Measurements from ENCODE around the gene PPFIA3.
A peak's percentile ranks its signal among the peaks of the same experiment; 100 is the strongest.
"Not testable (repeated sequence)": the region's sequence is repeated elsewhere in the genome, so short reads cannot be mapped to it uniquely, and the experiment has no call there.

The PPFIA3 gene

GRCh38 chr19:49145573-49146407 lies 26.4 kb downstream of the PPFIA3 start:
- TF ChIP-seq, protein P1, sequence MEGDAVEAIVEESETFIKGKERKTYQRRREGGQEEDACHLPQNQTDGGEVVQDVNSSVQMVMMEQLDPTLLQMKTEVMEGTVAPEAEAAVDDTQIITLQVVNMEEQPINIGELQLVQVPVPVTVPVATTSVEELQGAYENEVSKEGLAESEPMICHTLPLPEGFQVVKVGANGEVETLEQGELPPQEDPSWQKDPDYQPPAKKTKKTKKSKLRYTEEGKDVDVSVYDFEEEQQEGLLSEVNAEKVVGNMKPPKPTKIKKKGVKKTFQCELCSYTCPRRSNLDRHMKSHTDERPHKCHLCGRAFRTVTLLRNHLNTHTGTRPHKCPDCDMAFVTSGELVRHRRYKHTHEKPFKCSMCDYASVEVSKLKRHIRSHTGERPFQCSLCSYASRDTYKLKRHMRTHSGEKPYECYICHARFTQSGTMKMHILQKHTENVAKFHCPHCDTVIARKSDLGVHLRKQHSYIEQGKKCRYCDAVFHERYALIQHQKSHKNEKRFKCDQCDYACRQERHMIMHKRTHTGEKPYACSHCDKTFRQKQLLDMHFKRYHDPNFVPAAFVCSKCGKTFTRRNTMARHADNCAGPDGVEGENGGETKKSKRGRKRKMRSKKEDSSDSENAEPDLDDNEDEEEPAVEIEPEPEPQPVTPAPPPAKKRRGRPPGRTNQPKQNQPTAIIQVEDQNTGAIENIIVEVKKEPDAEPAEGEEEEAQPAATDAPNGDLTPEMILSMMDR (IDR thresholded peaks at IDR 0.05; ENCODE audit: insufficient read depth, low read depth, low read length, missing control alignments), result peak; percentile 86
- no peak overlapping the region for H3K4me3 ChIP-seq (ENCODE audit: low read depth, low read length)
- DNase-seq (ENCODE audit: low read depth), result peak; percentile 71

DNA sequence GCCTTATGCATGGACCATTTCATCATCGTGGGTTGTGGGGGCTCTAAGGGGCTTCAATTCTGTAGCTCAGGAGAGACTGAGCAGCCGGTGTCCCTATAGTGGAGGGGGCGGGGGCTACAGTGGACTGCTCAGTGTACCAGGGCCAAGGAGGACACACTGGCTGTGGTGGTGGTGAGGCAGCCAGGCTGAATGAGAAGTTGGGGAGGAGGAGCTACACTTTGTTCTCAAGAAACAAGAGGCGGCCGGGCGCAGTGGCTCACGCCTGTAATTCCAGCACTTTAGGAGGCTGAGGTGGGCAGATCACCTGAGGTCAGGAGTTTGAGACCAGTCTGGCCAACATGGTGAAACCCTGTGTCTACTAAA lies 27.0 kb downstream of the PPFIA3 start:
- not testable (repeated sequence) for DNase-seq (ENCODE audit: low read depth); H3K4me3 ChIP-seq (ENCODE audit: low read depth, low read length)

GRCh38 chr19:49148044-49148682 lies 28.8 kb downstream of the PPFIA3 start:
- H3K4me3 ChIP-seq (ENCODE audit: low read depth, low read length), result no peak overlapping the region
- TF ChIP-seq, protein P1 (IDR thresholded peaks at IDR 0.05; ENCODE audit: insufficient read depth, low read depth, low read length, missing control alignments), result no peak
- DNase-seq (ENCODE audit: low read depth), result no peak

GRCh38 chr19:49148784-49149651 lies 29.7 kb downstream of the PPFIA3 start:
- H3K4me3 ChIP-seq (ENCODE audit: low read depth, low read length), result no peak overlapping the region
- TF ChIP-seq, protein P1 (IDR thresholded peaks at IDR 0.05; ENCODE audit: insufficient read depth, low read depth, low read length, missing control alignments), result no peak
- DNase-seq (ENCODE audit: low read depth), result peak; percentile 68

DNA sequence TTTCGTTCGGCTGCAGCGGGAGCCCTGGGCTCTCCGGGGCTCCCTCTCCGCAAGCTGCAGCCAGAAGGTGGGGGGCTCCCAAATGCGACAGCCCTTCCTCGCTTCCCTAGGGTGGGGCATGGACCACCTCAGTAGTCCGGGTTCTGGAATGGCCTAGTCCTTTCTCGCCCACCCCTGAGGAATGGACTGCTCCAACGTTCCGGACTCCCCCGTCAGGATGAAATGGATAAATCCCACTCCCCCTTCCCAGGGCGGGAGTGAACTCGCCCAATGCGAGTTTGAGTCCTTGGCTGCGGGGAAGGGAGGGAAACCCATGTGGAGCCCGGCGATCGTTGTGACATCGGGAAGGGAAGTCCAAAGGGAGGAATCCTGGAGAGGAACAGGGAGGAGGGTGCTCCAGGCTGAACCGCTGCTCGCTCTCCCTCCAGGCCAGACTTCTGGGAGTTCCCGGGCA lies 30.3 kb downstream of the PPFIA3 start:
- DNase-seq (ENCODE audit: low read depth), result no peak
- TF ChIP-seq, protein P1 (IDR thresholded peaks at IDR 0.05; ENCODE audit: insufficient read depth, low read depth, low read length, missing control alignments), result no peak
- H3K4me3 ChIP-seq (ENCODE audit: low read depth, low read length), result peak overlapping the region; percentile 61

- H3K4me3 ChIP-seq (ENCODE audit: low read depth, low read length), result peak overlapping the region; percentile 61
- TF ChIP-seq, protein P1 (IDR thresholded peaks at IDR 0.05; ENCODE audit: insufficient read depth, low read depth, low read length, missing control alignments), result no peak
- peak; percentile 66 for DNase-seq (ENCODE audit: low read depth)
These were observed 31.0 kb downstream of the PPFIA3 start for GRCh38 chr19:49150106-49150943.

All from GM12865 (cell line).